Adipocyte (in vitro differentiated cells): ENCODE data around the gene FGGY.
"Not testable (repeated sequence)": the region's sequence is repeated elsewhere in the genome, so short reads cannot be mapped to it uniquely, and the experiment has no call there.

Experiments
- DNase-seq: peaks from one replicate; pipeline ENCODE4 v3.0.0-alpha.2; 2015; ENCODE audit warnings: low read depth
- H3K27me3 ChIP-seq: replicated peaks from 2 replicates; pipeline ENCODE4 v1.7.0; 2013; ENCODE audit warnings: mild to moderate bottlenecking, low read length, moderate library complexity; ENCODE audit not compliant: control insufficient read depth, insufficient read depth
- H3K36me3 ChIP-seq: 2 replicates; pipeline ENCODE4 v1.7.0; 2013; ENCODE audit warnings: low read length, mild to moderate bottlenecking, moderate library complexity; ENCODE audit not compliant: control insufficient read depth, insufficient read depth, severe bottlenecking
- H3K4me1 ChIP-seq: 2 replicates; pipeline ENCODE4 v1.7.0; 2013; ENCODE audit warnings: mild to moderate bottlenecking, low read length, moderate library complexity; ENCODE audit not compliant: control insufficient read depth, insufficient read depth
- H3K4me3 ChIP-seq: 2 replicates; pipeline ENCODE4 v1.7.0; 2013; ENCODE audit warnings: mild to moderate bottlenecking, low read length, moderate library complexity
- H3K9ac ChIP-seq: 2 replicates; pipeline ENCODE4 v1.7.0; 2013; ENCODE audit warnings: mild to moderate bottlenecking, low read length, moderate library complexity
- H3K9me3 ChIP-seq: 2 replicates; pipeline ENCODE4 v1.7.0; 2013; ENCODE audit warnings: mild to moderate bottlenecking, low read length, moderate library complexity; ENCODE audit not compliant: control insufficient read depth

Gene FGGY

GRCh38 chr1:59453297-59453968 is 156.5 kb downstream of the FGGY start:
- peaks cover 13% of the 10 kb centered on the region for H3K4me1 ChIP-seq
- H3K27me3 ChIP-seq, result no peaks in the 10 kb centered on the region
- no peak overlapping the region for H3K4me3 ChIP-seq
- no peaks in the 10 kb centered on the region for H3K36me3 ChIP-seq
- H3K9ac ChIP-seq, result no peak overlapping the region
- H3K9me3 ChIP-seq, result no peaks in the 10 kb centered on the region
- no peak for DNase-seq

GRCh38 chr1:59455206-59455605 is 158.3 kb downstream of the FGGY start:
- Histone ChIP-seq H3K4me3 (no peak overlapping the region), H3K36me3 (no peaks in the 10 kb centered on the region), H3K9ac (no peak overlapping the region), H3K9me3 (no peaks in the 10 kb centered on the region), H3K27me3 (no peaks in the 10 kb centered on the region), H3K4me1 (peaks cover 13% of the 10 kb centered on the region)
- DNase-seq, result peak; percentile 64

GRCh38 chr1:59457786-59458185 is 160.9 kb downstream of the FGGY start:
- Histone ChIP-seq H3K4me1 (peaks cover 13% of the 10 kb centered on the region), H3K27me3 (no peaks in the 10 kb centered on the region), H3K36me3 (no peaks in the 10 kb centered on the region), H3K4me3 (no peak overlapping the region), H3K9me3 (no peaks in the 10 kb centered on the region), H3K9ac (no peak overlapping the region)
- no peak for DNase-seq

GRCh38 chr1:59458884-59459283 is 162.0 kb downstream of the FGGY start:
- no peaks in the 10 kb centered on the region for H3K36me3 ChIP-seq

GRCh38 chr1:59462942-59463341 is 166.0 kb downstream of the FGGY start:
- H3K9ac ChIP-seq, H3K36me3 ChIP-seq, H3K4me1 ChIP-seq, DNase-seq, H3K9me3 ChIP-seq, H3K27me3 ChIP-seq, H3K4me3 ChIP-seq: not testable (repeated sequence)

More at GRCh38 chr1:59458884-59459283, 162.0 kb downstream of the FGGY start:
- Histone ChIP-seq H3K9ac (no peak overlapping the region), H3K4me1 (peaks cover 13% of the 10 kb centered on the region), H3K9me3 (no peaks in the 10 kb centered on the region), H3K27me3 (no peaks in the 10 kb centered on the region), H3K4me3 (no peak overlapping the region)
- no peak for DNase-seq

GRCh38 chr1:59465478-59465877 is 168.6 kb downstream of the FGGY start:
- H3K36me3 ChIP-seq, H3K9me3 ChIP-seq, H3K4me1 ChIP-seq, H3K4me3 ChIP-seq, H3K27me3 ChIP-seq, H3K9ac ChIP-seq, DNase-seq: not testable (repeated sequence)

GRCh38 chr1:59468828-59469428 is 172.0 kb downstream of the FGGY start:
- no peaks in the 10 kb centered on the region for H3K36me3 ChIP-seq
- DNase-seq, result no peak
- no peaks in the 10 kb centered on the region for H3K9me3 ChIP-seq
- no peak overlapping the region for H3K4me3 ChIP-seq
- no peaks in the 10 kb centered on the region for H3K4me1 ChIP-seq
- H3K27me3 ChIP-seq, result no peaks in the 10 kb centered on the region
- no peak overlapping the region for H3K9ac ChIP-seq

- not testable (repeated sequence) for H3K4me3 ChIP-seq, H3K9me3 ChIP-seq, H3K36me3 ChIP-seq, DNase-seq, H3K4me1 ChIP-seq, H3K27me3 ChIP-seq, H3K9ac ChIP-seq
These were observed 175.2 kb downstream of the FGGY start for GRCh38 chr1:59471991-59472570.

GRCh38 chr1:59473831-59474230 is 176.9 kb downstream of the FGGY start:
- Histone ChIP-seq H3K4me1 (no peaks in the 10 kb centered on the region), H3K27me3 (no peaks in the 10 kb centered on the region), H3K4me3 (no peak overlapping the region), H3K9me3 (no peaks in the 10 kb centered on the region), H3K36me3 (no peaks in the 10 kb centered on the region), H3K9ac (no peak overlapping the region)
- no peak for DNase-seq

GRCh38 chr1:59474496-59474895 is 177.6 kb downstream of the FGGY start:
- Histone ChIP-seq H3K9me3 (no peaks in the 10 kb centered on the region), H3K27me3 (no peaks in the 10 kb centered on the region), H3K4me3 (no peak overlapping the region), H3K36me3 (no peaks in the 10 kb centered on the region), H3K4me1 (no peaks in the 10 kb centered on the region), H3K9ac (no peak overlapping the region)
- no peak for DNase-seq

GRCh38 chr1:59475737-59476136 is 178.8 kb downstream of the FGGY start:
- H3K36me3 ChIP-seq, result no peaks in the 10 kb centered on the region
- H3K9ac ChIP-seq, result no peak overlapping the region
- peak; percentile 10 for DNase-seq
- H3K4me3 ChIP-seq, result no peak overlapping the region
- H3K4me1 ChIP-seq, result no peaks in the 10 kb centered on the region
- H3K27me3 ChIP-seq, result no peaks in the 10 kb centered on the region
- no peaks in the 10 kb centered on the region for H3K9me3 ChIP-seq
